Measurements from ENCODE around the gene SLC38A8. TPM values are rescaled to one million over a fixed set of nuclear protein-coding genes. Genes with fewer than 3 reads are reported as not detected.

Gene SLC38A8
- total RNA-seq, 4 donors from 2014 or later: not detected

- H3K4me3 ChIP-seq: no peak overlapping the region
- DNase-seq: no peak
- H3K27ac ChIP-seq: no peak overlapping the region
- no peak for TF ChIP-seq CTCF (IDR thresholded peaks at IDR 0.05)
- TF ChIP-seq POLR2A (IDR thresholded peaks at IDR 0.05): no peak
- peaks cover 0 to 6% (median 0%) of the 10 kb centered on the region in 4 donors for H3K9me3 ChIP-seq
- H3K27me3 ChIP-seq: no peaks in the 10 kb centered on the region
- H3K36me3 ChIP-seq: no peaks in the 10 kb centered on the region
- H3K4me1 ChIP-seq: no peaks in the 10 kb centered on the region
Measured at GRCh38 chr16:83998091-83998490, 44.5 kb downstream of the SLC38A8 start.

DNA sequence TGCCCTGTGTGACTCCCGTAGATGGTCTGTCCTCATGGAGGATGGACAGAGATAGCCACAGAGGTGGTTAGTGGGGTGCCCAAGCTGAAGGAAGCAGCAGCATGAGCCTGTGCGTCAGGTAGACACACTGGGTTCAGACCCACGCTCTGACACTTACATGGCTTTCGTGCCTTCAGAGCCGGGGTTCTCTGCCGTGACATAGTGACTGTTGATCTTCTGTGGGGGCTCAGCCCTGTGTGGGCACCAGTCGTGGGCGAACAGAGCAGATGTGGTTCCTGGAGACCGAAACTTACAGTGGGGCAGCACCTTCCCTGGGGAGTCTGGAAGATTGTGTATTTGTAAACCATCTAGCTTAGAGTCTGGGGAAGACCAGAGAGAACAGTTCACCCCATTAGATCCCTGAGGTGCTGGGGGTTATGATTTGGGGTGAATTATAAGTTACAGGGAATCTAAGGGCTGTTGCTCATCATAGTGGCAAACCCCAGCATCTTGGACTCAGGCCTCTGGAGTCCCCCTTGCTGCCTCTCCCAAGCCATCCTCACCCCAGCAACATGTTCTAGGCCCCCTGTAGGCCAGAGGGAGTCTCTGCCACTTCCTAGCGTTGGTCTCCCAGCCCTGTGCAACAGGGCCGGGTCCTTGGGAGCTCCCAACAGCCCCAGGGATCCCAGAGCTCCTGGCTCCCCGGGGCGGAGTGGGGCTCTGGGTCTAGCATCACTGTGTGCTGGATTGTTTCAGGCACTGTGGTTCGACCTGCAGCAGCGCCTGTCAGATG is 45.9 kb downstream of the SLC38A8 start:
- no peaks in the 10 kb centered on the region for H3K27me3 ChIP-seq
- no peak for TF ChIP-seq CTCF (IDR thresholded peaks at IDR 0.05)
- TF ChIP-seq POLR2A (IDR thresholded peaks at IDR 0.05): no peak
- no peak overlapping the region for H3K4me3 ChIP-seq
- H3K27ac ChIP-seq: no peak overlapping the region
- peaks cover 0 to 6% (median 0%) of the 10 kb centered on the region in 4 donors for H3K9me3 ChIP-seq
- DNase-seq: no peak
- H3K36me3 ChIP-seq: no peaks in the 10 kb centered on the region
- no peaks in the 10 kb centered on the region for H3K4me1 ChIP-seq

DNA sequence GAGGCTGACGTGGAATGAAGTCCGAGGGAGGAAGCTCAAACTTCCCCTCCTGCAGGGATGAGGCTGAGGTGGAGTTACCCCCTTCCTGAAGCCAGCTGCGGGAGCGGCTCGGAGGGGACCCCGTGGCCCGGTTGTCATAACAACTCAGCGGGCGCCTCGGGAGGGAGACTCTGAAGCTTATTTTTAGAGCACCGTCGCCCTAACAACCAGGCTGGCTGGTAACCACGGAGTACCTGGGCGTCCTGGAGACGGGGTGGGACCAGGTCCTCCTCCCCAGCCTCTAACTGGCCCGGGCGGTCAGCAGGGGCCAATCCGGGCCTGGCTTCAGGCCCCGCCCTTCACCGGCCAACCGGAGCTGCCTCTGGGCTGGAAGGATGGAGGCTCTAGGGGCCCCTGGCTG is 46.8 kb downstream of the SLC38A8 start:
- TF ChIP-seq CTCF (IDR thresholded peaks at IDR 0.05) (no peak), POLR2A (IDR thresholded peaks at IDR 0.05) (no peak)
- H3K36me3 ChIP-seq: no peaks in the 10 kb centered on the region
- DNase-seq: no peak

GRCh38 chr16:83994703-83995102 is 47.9 kb downstream of the SLC38A8 start:
- Histone ChIP-seq H3K4me3 (no peak overlapping the region), H3K27me3 (no peaks in the 10 kb centered on the region), H3K4me1 (no peaks in the 10 kb centered on the region), H3K27ac (no peak overlapping the region), H3K9me3 (peaks cover 0 to 6% (median 0%) of the 10 kb centered on the region in 4 donors), H3K36me3 (no peaks in the 10 kb centered on the region)
- TF ChIP-seq POLR2A (IDR thresholded peaks at IDR 0.05) (no peak), CTCF (IDR thresholded peaks at IDR 0.05) (no peak)
- no peak for DNase-seq

More for the DNA sequence above, 46.8 kb downstream of the SLC38A8 start:
- no peak overlapping the region for H3K27ac ChIP-seq
- H3K4me1 ChIP-seq: no peaks in the 10 kb centered on the region
- H3K27me3 ChIP-seq: no peaks in the 10 kb centered on the region
- no peak overlapping the region for H3K4me3 ChIP-seq
- peaks cover 0 to 6% (median 0%) of the 10 kb centered on the region in 4 donors for H3K9me3 ChIP-seq

- Histone ChIP-seq H3K27ac (no peak overlapping the region), H3K27me3 (no peaks in the 10 kb centered on the region), H3K9me3 (peaks cover 0 to 6% (median 0%) of the 10 kb centered on the region in 4 donors), H3K4me1 (no peaks in the 10 kb centered on the region), H3K36me3 (no peaks in the 10 kb centered on the region), H3K4me3 (no peak overlapping the region)
- no peak for TF ChIP-seq POLR2A (IDR thresholded peaks at IDR 0.05)
- TF ChIP-seq CTCF (IDR thresholded peaks at IDR 0.05): no peak
- DNase-seq: no peak
Measured at GRCh38 chr16:83994087-83994486, 48.5 kb downstream of the SLC38A8 start.

All from Peyer's patch (tissue), 4 donors.